DOHH2 (cell line): ENCODE measurements around the gene TTYH2.
"Not testable (repeated sequence)": the region's sequence is repeated elsewhere in the genome, so short reads cannot be mapped to it uniquely, and the experiment has no call there.

Experiments
- H3F3A ChIP-seq: fragments of 200-600 bp; sonication (generic), shearing (Covaris generic); 2 replicates; pipeline ENCODE4 v1.6.0; 2016; ENCODE audit warnings: antibody characterized with exemption, mild to moderate bottlenecking; ENCODE audit not compliant: control insufficient read depth, insufficient read depth
- H3K27ac ChIP-seq: fragments of 200-600 bp; sonication (generic); 2 replicates; pipeline ENCODE4 v1.5.1; 2014; ENCODE audit warnings: low read depth, mild to moderate bottlenecking, low read length, moderate library complexity
- H3K27me3 ChIP-seq: fragments of 200-600 bp; sonication (generic); 2 replicates; pipeline ENCODE4 v1.6.1; 2014; ENCODE audit warnings: mild to moderate bottlenecking, low read length, mixed read lengths; ENCODE audit not compliant: control insufficient read depth
- H3K36me3 ChIP-seq: fragments of 200-600 bp; sonication (generic); 2 replicates; pipeline ENCODE4 v1.6.1; 2014; ENCODE audit warnings: mild to moderate bottlenecking, low read length, moderate library complexity, mixed read lengths; ENCODE audit not compliant: control insufficient read depth
- H3K4me1 ChIP-seq: fragments of 200-600 bp; sonication (generic); 2 replicates; pipeline ENCODE4 v1.6.1; 2014; ENCODE audit warnings: mild to moderate bottlenecking, low read length, mixed read lengths; ENCODE audit not compliant: control insufficient read depth
- H3K4me2 ChIP-seq: fragments of 200-600 bp; sonication (generic); 2 replicates; pipeline ENCODE4 v1.6.0; 2014; ENCODE audit warnings: mild to moderate bottlenecking, low read length, moderate library complexity
- H3K4me3 ChIP-seq: fragments of 200-600 bp; sonication (generic); 2 replicates; pipeline ENCODE4 v1.5.1; 2014; ENCODE audit warnings: mild to moderate bottlenecking, low read length, mixed read lengths
- H3K79me2 ChIP-seq: fragments of 200-600 bp; sonication (generic); 2 replicates; pipeline ENCODE4 v1.6.1; 2014; ENCODE audit warnings: mild to moderate bottlenecking, low read length, mixed read lengths; ENCODE audit not compliant: control insufficient read depth
- H3K9me2 ChIP-seq: fragments of 200-600 bp; sonication (generic); replicated peaks from 2 replicates; pipeline ENCODE4 v1.6.1; 2014; ENCODE audit warnings: mild to moderate bottlenecking, low read length, mixed read lengths; ENCODE audit not compliant: control insufficient read depth
- H3K9me3 ChIP-seq: fragments of 200-600 bp; sonication (generic); 2 replicates; pipeline ENCODE4 v1.6.1; 2014; ENCODE audit warnings: antibody characterized with exemption, low read length, mixed read lengths; ENCODE audit not compliant: control insufficient read depth, insufficient read depth
- H4K20me1 ChIP-seq: fragments of 200-600 bp; sonication (generic); 2 replicates; pipeline ENCODE4 v1.6.0; 2014; ENCODE audit warnings: low read depth, mild to moderate bottlenecking, antibody characterized with exemption, low read length, moderate library complexity; ENCODE audit not compliant: control insufficient read depth, insufficient read depth
- CTCF ChIP-seq: fragments of 200-600 bp; sonication (generic); IDR thresholded peaks from one replicate; pipeline ENCODE4 v1.5.1; 2014; ENCODE audit warnings: antibody characterized with exemption, mild to moderate bottlenecking, low read depth, low read length; ENCODE audit not compliant: poor library complexity, severe bottlenecking
- EZH2phosphoT487 ChIP-seq: fragments of 200-600 bp; sonication (generic); IDR thresholded peaks from 2 replicates; pipeline ENCODE4 v1.6.1; 2017; ENCODE audit warnings: borderline replicate concordance, mild to moderate bottlenecking, antibody characterized with exemption, low read length, moderate library complexity, mixed read lengths

TTYH2 gene

GRCh38 chr17:74183411-74183810 lies 30.0 kb upstream of the TTYH2 start:
- Histone ChIP-seq H3K4me2 (no peak overlapping the region), H3K79me2 (no peaks in the 10 kb centered on the region), H3K4me3 (no peak overlapping the region), H3K9me2 (no peaks in the 10 kb centered on the region), H3K27ac (no peak overlapping the region), H3K4me1 (no peaks in the 10 kb centered on the region), H3K36me3 (no peaks in the 10 kb centered on the region), H3F3A (no peaks in the 10 kb centered on the region), H3K27me3 (peaks cover 2% of the 10 kb centered on the region; the same call in 1 of the 2 replicates), H3K9me3 (no peaks in the 10 kb centered on the region), H4K20me1 (no peaks in the 10 kb centered on the region)
- no peak for TF ChIP-seq EZH2phosphoT487

DNA sequence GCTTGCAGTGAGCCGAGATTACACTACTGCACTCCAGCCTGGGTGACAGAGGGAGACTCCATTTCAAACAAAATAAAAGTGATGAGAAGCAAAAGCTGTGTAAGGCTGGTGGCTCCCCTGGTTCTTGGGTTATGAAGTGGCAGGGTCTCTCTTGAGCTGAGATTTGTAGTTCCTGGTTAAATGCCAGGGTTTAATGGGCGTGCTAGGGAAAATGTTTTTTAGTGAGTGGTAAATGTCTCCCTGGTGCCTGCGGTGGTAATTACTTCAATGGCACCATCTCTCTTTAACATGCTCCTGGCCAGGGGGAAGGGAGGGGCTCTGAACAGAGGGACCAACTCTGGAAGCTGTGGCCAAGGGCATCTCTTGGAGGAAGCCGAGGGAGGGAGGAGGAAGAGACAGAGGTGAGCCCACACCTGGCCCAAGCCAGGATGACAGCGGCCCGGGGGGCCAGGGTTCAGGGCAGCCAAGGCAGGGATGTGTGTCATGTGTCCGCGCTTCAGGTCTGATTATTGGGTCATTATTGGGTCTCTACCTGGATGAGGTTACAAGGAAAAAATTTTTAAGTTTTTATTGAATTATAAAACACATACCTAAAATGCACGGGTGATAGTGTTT lies 27.7 kb upstream of the TTYH2 start:
- no peaks in the 10 kb centered on the region for H3K9me3 ChIP-seq
- H3K4me2 ChIP-seq, result no peak overlapping the region
- H4K20me1 ChIP-seq, result 0 out of 2 replicates have a peak, but pooled peaks cover 3% of the 10 kb centered on the region
- H3K4me3 ChIP-seq, result no peak overlapping the region
- no peaks in the 10 kb centered on the region for H3F3A ChIP-seq
- no peak overlapping the region for H3K27ac ChIP-seq
- no peaks in the 10 kb centered on the region for H3K4me1 ChIP-seq
- no peaks in the 10 kb centered on the region for H3K79me2 ChIP-seq
- TF ChIP-seq EZH2phosphoT487 (no peak), CTCF (no peak)
- no peaks in the 10 kb centered on the region for H3K9me2 ChIP-seq
- no peaks in the 10 kb centered on the region for H3K36me3 ChIP-seq
- peaks cover 7% of the 10 kb centered on the region for H3K27me3 ChIP-seq

DNA sequence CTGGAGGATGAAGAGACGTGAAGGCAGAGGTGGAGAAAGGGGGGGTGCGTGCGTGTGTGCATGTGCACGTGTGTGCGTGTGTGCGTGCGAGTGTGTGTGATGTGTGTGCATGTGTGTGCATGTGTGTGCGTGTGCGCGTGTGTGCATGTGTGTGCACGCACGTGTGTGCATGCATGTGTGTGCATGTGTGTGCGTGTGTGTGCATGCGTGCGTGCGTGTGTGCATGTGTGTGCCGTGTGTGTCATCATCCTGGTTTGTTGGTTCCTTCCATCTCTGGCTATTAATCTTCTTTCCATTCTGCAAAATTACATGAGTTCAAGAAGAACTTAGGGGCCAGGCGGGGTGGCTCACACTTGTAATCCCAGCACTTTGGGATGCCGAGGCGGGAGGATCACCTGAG lies 26.9 kb upstream of the TTYH2 start:
- Histone ChIP-seq H3K27ac (no peak overlapping the region), H3K4me1 (no peaks in the 10 kb centered on the region), H3K4me3 (no peak overlapping the region), H3K4me2 (no peak overlapping the region), H3K79me2 (no peaks in the 10 kb centered on the region), H3K9me2 (no peaks in the 10 kb centered on the region), H3K36me3 (no peaks in the 10 kb centered on the region), H3F3A (no peaks in the 10 kb centered on the region), H4K20me1 (0 out of 2 replicates have a peak, but pooled peaks cover 3% of the 10 kb centered on the region), H3K9me3 (no peaks in the 10 kb centered on the region), H3K27me3 (peaks cover 7% of the 10 kb centered on the region)
- no peak for TF ChIP-seq CTCF
- TF ChIP-seq EZH2phosphoT487, result no peak

GRCh38 chr17:74187761-74188160 lies 25.6 kb upstream of the TTYH2 start:
- Histone ChIP-seq H4K20me1 (0 out of 2 replicates have a peak, but pooled peaks cover 3% of the 10 kb centered on the region), H3K4me3 (no peak overlapping the region), H3K4me2 (no peak overlapping the region), H3K36me3 (no peaks in the 10 kb centered on the region), H3K9me2 (no peaks in the 10 kb centered on the region), H3F3A (no peaks in the 10 kb centered on the region), H3K4me1 (no peaks in the 10 kb centered on the region), H3K27ac (no peak overlapping the region), H3K9me3 (no peaks in the 10 kb centered on the region), H3K79me2 (no peaks in the 10 kb centered on the region), H3K27me3 (peaks cover 10% of the 10 kb centered on the region)
- TF ChIP-seq EZH2phosphoT487 (no peak), CTCF (no peak)

- not testable (repeated sequence) for H3F3A ChIP-seq, H3K4me3 ChIP-seq, H4K20me1 ChIP-seq, H3K9me2 ChIP-seq, H3K36me3 ChIP-seq, H3K27ac ChIP-seq, H3K9me3 ChIP-seq, H3K4me2 ChIP-seq, H3K4me1 ChIP-seq, H3K79me2 ChIP-seq
- peaks cover 19% of the 10 kb centered on the region for H3K27me3 ChIP-seq
These were observed 24.7 kb upstream of the TTYH2 start for GRCh38 chr17:74188687-74189086.
